ENCODE data around the gene CORO2B.

GRCh38 chr15:68614286-68615035, 35.7 kb downstream of the CORO2B start:
- TF ChIP-seq, protein P1, sequence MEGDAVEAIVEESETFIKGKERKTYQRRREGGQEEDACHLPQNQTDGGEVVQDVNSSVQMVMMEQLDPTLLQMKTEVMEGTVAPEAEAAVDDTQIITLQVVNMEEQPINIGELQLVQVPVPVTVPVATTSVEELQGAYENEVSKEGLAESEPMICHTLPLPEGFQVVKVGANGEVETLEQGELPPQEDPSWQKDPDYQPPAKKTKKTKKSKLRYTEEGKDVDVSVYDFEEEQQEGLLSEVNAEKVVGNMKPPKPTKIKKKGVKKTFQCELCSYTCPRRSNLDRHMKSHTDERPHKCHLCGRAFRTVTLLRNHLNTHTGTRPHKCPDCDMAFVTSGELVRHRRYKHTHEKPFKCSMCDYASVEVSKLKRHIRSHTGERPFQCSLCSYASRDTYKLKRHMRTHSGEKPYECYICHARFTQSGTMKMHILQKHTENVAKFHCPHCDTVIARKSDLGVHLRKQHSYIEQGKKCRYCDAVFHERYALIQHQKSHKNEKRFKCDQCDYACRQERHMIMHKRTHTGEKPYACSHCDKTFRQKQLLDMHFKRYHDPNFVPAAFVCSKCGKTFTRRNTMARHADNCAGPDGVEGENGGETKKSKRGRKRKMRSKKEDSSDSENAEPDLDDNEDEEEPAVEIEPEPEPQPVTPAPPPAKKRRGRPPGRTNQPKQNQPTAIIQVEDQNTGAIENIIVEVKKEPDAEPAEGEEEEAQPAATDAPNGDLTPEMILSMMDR (IDR thresholded peaks at IDR 0.05): no peak
- TF ChIP-seq EP300 (IDR thresholded peaks at IDR 0.05): no peak

Data from ovary (tissue), 3 donors.